Stomach (tissue), 4 donors: ENCODE results near the gene TCF23.

Source experiments
- EP300 ChIP-seq: sonication (generic); formaldehyde crosslinking; IDR thresholded peaks from one replicate; pipeline ENCODE4 v1.6.1; 2017; ENCODE audit warnings: antibody characterized with exemption
- POLR2A ChIP-seq, 4 donors: fragments of 450-650 bp; IDR thresholded peaks; one replicate each; pipeline ENCODE4 v1.6.1; 2016; ENCODE audit warnings: antibody characterized with exemption in 4 of 4, control low read depth in 2 of 4, mild to moderate bottlenecking in 1 of 4, moderate library complexity in 1 of 4
- TF ChIP-seq, protein P1 (sequence below), 7 experiments: fragments of 450-650 bp in 4 of 7; fragments of 200-600 bp in 3 of 7; sonication (generic) in 3 of 7; IDR thresholded peaks; one replicate each; pipeline ENCODE4 v1.5.1; 2016 to 2019; ENCODE audit warnings: antibody characterized with exemption in 7 of 7, control low read depth in 2 of 7, mild to moderate bottlenecking in 1 of 7

DNA sequence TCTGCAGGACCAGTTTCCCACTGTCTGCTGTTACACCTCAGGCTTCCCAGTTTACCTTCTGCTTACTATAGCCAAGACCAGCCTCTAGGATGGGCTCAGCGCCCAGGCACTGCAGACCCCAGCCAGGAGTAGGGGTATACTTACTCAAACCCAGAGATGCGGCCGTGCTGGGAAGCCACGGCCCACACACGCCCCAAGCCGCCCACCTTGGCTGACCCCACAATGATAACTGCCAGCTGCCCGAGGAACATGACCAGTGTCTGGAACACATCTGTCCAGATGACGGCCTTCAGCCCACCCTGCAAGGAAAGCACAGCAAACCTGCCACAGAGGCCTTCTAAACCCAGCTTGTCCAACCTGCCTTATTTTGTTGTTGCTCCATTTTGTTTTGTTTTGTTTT is 56.4 kb downstream of the TCF23 start:
- TF ChIP-seq EP300 (no peak), POLR2A (IDR thresholded peaks at IDR 0.05) (no peak)
- TF ChIP-seq, protein P1, sequence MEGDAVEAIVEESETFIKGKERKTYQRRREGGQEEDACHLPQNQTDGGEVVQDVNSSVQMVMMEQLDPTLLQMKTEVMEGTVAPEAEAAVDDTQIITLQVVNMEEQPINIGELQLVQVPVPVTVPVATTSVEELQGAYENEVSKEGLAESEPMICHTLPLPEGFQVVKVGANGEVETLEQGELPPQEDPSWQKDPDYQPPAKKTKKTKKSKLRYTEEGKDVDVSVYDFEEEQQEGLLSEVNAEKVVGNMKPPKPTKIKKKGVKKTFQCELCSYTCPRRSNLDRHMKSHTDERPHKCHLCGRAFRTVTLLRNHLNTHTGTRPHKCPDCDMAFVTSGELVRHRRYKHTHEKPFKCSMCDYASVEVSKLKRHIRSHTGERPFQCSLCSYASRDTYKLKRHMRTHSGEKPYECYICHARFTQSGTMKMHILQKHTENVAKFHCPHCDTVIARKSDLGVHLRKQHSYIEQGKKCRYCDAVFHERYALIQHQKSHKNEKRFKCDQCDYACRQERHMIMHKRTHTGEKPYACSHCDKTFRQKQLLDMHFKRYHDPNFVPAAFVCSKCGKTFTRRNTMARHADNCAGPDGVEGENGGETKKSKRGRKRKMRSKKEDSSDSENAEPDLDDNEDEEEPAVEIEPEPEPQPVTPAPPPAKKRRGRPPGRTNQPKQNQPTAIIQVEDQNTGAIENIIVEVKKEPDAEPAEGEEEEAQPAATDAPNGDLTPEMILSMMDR (IDR thresholded peaks at IDR 0.05), result no peak
